Liver (tissue), 3 donors: ENCODE data around the gene LRPPRC.

Experiments used
- JUND ChIP-seq, 2 donors: IDR thresholded peaks; 2 replicates each; pipeline ENCODE4 v1.6.1; 2016; ENCODE audit warnings: antibody characterized with exemption in 2 of 2
- NR2F2 ChIP-seq: IDR thresholded peaks from 2 replicates; pipeline ENCODE4 v1.6.1; 2016; ENCODE audit warnings: antibody characterized with exemption
- TAF1 ChIP-seq: conservative IDR thresholded peaks from 2 replicates; pipeline ENCODE4 v1.6.1; 2016; ENCODE audit warnings: antibody characterized with exemption, mild to moderate bottlenecking
- TF ChIP-seq, protein P1 (sequence below): fragments of 150-350 bp; IDR thresholded peaks from 2 replicates; pipeline ENCODE4 v1.5.1; 2017; ENCODE audit warnings: improper control_type of control experiment, low read depth, low read length; ENCODE audit not compliant: missing input control
- TF ChIP-seq, protein P2 (sequence below): IDR thresholded peaks from 2 replicates; pipeline ENCODE4 v1.6.1; 2016; ENCODE audit warnings: antibody characterized with exemption, mild to moderate bottlenecking
- TF ChIP-seq, protein P3 (sequence below): IDR thresholded peaks from 2 replicates; pipeline ENCODE4 v1.6.1; 2016; ENCODE audit warnings: antibody characterized with exemption
- donor health status: healthy.
- donor health status: healthy.

DNA sequence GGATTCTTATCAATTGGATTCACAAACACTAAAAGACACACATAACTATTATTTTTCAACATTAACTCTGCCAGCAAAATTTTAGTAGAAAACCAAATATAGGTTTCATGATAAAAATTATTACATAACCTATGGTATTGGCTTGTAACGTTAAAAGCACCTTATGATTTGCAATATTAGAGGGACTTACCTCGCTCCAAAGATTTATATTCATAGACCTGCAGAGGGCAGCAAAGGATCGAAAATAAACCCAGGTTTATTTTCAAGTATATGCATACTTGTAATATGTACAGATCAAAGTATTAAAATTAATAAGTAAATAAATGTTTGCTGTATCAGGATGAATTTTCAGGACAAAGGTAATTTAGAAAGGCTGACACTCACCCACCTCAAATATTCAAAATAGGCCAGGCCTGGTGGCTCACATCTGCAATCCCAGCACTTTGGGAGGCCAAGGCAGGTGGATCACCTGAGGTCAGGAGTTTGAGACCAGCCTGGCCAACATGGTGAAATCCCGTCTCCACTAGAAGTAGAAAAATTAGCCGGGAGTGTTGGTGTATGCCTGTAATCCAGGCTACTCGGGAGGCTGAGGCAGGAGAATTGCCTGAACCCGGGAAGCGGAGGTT lies 45.3 kb downstream of the LRPPRC start:
- TF ChIP-seq TAF1: no peak
- TF ChIP-seq, protein P1, sequence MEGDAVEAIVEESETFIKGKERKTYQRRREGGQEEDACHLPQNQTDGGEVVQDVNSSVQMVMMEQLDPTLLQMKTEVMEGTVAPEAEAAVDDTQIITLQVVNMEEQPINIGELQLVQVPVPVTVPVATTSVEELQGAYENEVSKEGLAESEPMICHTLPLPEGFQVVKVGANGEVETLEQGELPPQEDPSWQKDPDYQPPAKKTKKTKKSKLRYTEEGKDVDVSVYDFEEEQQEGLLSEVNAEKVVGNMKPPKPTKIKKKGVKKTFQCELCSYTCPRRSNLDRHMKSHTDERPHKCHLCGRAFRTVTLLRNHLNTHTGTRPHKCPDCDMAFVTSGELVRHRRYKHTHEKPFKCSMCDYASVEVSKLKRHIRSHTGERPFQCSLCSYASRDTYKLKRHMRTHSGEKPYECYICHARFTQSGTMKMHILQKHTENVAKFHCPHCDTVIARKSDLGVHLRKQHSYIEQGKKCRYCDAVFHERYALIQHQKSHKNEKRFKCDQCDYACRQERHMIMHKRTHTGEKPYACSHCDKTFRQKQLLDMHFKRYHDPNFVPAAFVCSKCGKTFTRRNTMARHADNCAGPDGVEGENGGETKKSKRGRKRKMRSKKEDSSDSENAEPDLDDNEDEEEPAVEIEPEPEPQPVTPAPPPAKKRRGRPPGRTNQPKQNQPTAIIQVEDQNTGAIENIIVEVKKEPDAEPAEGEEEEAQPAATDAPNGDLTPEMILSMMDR: peak; percentile 37
- no peak for TF ChIP-seq NR2F2
- TF ChIP-seq, protein P2, sequence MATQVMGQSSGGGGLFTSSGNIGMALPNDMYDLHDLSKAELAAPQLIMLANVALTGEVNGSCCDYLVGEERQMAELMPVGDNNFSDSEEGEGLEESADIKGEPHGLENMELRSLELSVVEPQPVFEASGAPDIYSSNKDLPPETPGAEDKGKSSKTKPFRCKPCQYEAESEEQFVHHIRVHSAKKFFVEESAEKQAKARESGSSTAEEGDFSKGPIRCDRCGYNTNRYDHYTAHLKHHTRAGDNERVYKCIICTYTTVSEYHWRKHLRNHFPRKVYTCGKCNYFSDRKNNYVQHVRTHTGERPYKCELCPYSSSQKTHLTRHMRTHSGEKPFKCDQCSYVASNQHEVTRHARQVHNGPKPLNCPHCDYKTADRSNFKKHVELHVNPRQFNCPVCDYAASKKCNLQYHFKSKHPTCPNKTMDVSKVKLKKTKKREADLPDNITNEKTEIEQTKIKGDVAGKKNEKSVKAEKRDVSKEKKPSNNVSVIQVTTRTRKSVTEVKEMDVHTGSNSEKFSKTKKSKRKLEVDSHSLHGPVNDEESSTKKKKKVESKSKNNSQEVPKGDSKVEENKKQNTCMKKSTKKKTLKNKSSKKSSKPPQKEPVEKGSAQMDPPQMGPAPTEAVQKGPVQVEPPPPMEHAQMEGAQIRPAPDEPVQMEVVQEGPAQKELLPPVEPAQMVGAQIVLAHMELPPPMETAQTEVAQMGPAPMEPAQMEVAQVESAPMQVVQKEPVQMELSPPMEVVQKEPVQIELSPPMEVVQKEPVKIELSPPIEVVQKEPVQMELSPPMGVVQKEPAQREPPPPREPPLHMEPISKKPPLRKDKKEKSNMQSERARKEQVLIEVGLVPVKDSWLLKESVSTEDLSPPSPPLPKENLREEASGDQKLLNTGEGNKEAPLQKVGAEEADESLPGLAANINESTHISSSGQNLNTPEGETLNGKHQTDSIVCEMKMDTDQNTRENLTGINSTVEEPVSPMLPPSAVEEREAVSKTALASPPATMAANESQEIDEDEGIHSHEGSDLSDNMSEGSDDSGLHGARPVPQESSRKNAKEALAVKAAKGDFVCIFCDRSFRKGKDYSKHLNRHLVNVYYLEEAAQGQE: no peak
- TF ChIP-seq JUND (IDR thresholded peaks at IDR 0.05): no peak
- TF ChIP-seq, protein P3, sequence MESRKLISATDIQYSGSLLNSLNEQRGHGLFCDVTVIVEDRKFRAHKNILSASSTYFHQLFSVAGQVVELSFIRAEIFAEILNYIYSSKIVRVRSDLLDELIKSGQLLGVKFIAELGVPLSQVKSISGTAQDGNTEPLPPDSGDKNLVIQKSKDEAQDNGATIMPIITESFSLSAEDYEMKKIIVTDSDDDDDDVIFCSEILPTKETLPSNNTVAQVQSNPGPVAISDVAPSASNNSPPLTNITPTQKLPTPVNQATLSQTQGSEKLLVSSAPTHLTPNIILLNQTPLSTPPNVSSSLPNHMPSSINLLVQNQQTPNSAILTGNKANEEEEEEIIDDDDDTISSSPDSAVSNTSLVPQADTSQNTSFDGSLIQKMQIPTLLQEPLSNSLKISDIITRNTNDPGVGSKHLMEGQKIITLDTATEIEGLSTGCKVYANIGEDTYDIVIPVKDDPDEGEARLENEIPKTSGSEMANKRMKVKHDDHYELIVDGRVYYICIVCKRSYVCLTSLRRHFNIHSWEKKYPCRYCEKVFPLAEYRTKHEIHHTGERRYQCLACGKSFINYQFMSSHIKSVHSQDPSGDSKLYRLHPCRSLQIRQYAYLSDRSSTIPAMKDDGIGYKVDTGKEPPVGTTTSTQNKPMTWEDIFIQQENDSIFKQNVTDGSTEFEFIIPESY: no peak
